Loucy (cell line): ENCODE results near the gene LRIT3.

Source experiments
- EZH2phosphoT487 ChIP-seq: fragments of 200-600 bp; IDR thresholded peaks from 2 replicates; pipeline ENCODE4 v1.6.1; 2018; ENCODE audit warnings: antibody characterized with exemption, mild to moderate bottlenecking, moderate library complexity, borderline replicate concordance
- TF ChIP-seq, protein P1 (sequence below): fragments of 200-600 bp; sonication (generic); conservative IDR thresholded peaks from 2 replicates; pipeline ENCODE4 v1.5.1; 2014; ENCODE audit warnings: mild to moderate bottlenecking, antibody characterized with exemption, low read length

DNA sequence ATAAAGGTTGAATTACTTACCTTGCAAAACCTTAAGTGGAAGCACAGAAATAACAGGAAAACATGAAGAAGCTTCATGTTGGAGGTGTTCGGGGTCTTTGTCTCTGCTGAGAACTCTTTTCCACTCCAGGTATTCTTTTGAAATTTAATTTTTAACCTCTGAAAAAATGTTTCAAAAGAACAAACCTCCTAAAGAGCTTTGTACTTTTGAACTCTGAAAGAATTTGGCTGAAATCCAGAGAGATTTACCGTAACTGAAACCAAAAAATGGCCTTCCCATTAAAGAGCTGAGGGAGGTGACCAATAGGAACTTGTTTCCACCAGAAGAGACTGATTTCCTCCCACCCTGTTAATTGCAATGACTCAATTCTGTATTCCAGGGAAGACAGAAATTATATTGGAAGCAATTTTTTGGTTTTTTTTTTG lies 46.0 kb upstream of the LRIT3 start, which contains the start of gene CFI:
- TF ChIP-seq, protein P1, sequence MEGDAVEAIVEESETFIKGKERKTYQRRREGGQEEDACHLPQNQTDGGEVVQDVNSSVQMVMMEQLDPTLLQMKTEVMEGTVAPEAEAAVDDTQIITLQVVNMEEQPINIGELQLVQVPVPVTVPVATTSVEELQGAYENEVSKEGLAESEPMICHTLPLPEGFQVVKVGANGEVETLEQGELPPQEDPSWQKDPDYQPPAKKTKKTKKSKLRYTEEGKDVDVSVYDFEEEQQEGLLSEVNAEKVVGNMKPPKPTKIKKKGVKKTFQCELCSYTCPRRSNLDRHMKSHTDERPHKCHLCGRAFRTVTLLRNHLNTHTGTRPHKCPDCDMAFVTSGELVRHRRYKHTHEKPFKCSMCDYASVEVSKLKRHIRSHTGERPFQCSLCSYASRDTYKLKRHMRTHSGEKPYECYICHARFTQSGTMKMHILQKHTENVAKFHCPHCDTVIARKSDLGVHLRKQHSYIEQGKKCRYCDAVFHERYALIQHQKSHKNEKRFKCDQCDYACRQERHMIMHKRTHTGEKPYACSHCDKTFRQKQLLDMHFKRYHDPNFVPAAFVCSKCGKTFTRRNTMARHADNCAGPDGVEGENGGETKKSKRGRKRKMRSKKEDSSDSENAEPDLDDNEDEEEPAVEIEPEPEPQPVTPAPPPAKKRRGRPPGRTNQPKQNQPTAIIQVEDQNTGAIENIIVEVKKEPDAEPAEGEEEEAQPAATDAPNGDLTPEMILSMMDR: no peak
- no peak for TF ChIP-seq EZH2phosphoT487
